HEK293T (cell line): ENCODE measurements around the gene BAHD1.

ENCODE experiments used
- BHLHE40 ChIP-seq: fragments of 450-650 bp; IDR thresholded peaks from 2 replicates; pipeline ENCODE4 v1.6.1; 2016; ENCODE audit warnings: mild to moderate bottlenecking, moderate library complexity, borderline replicate concordance
- CTBP1 ChIP-seq: fragments of 450-650 bp; IDR thresholded peaks from 2 replicates; pipeline ENCODE4 v1.6.1; 2016; ENCODE audit warnings: borderline replicate concordance
- ELF4 ChIP-seq: fragments of 450-650 bp; IDR thresholded peaks from 2 replicates; pipeline ENCODE4 v1.6.1; 2017; ENCODE audit warnings: antibody characterized with exemption
- FOXA1 ChIP-seq: fragments of 450-650 bp; IDR thresholded peaks from 2 replicates; pipeline ENCODE4 v1.6.1; 2016; ENCODE audit warnings: mild to moderate bottlenecking
- FOXM1 ChIP-seq: fragments of 450-650 bp; IDR thresholded peaks from 2 replicates; pipeline ENCODE4 v1.6.1; 2017; ENCODE audit warnings: mild to moderate bottlenecking, borderline replicate concordance
- NFRKB ChIP-seq: fragments of 450-650 bp; IDR thresholded peaks from 2 replicates; pipeline ENCODE4 v1.6.1; 2016; ENCODE audit warnings: mild to moderate bottlenecking, moderate library complexity
- SP1 ChIP-seq: fragments of 450-650 bp; IDR thresholded peaks from 2 replicates; pipeline ENCODE4 v1.6.1; 2017
- TARDBP ChIP-seq: fragments of 450-650 bp; IDR thresholded peaks from 2 replicates; pipeline ENCODE4 v1.6.1; 2016

DNA sequence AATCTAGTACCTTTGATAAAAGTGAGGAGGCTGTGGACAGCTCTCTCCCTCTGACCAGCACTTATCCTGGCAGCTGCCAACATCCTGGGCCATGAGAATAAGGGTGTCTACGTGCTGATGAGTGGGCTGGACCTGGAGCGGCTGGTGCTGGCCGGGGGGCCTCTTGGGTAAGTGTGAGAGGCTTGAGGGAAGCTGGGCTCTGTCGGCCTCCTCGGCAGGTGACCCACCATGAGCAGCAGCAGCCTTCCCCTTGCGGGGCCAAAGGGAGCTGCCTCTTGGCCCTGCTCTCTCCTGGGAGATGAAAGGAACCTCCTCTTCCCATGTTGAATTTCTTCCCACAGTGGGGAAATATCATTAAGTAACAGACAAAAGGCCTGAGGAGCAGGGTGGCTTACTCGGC, 25.9 kb upstream of the BAHD1 start:
- TF ChIP-seq CTBP1 (no peak), ELF4 (no peak), NFRKB (no peak), FOXM1 (no peak), TARDBP (no peak), SP1 (no peak), FOXA1 (no peak), BHLHE40 (no peak)
